GM18505 (cell line): ENCODE data around the gene NUP188.
"Not testable (repeated sequence)": the region's sequence is repeated elsewhere in the genome, so short reads cannot be mapped to it uniquely, and the experiment has no call there.

Source experiments
- ATAC-seq: cut with Tn5 transposase; IDR thresholded peaks from one replicate; pipeline ENCODE4 v1.9.1; 2021; ENCODE audit not compliant: unreplicated experiment
- POLR2A ChIP-seq: IDR thresholded peaks from 4 replicates; pipeline ENCODE4 v1.6.1; 2011; ENCODE audit warnings: borderline replicate concordance; ENCODE audit not compliant: insufficient read depth, insufficient read length; ENCODE audit errors: extremely low read depth

NUP188 gene

GRCh38 chr9:129030191-129030590, 82.7 kb downstream of the NUP188 start:
- TF ChIP-seq POLR2A, result no peak
- no peak for ATAC-seq

DNA sequence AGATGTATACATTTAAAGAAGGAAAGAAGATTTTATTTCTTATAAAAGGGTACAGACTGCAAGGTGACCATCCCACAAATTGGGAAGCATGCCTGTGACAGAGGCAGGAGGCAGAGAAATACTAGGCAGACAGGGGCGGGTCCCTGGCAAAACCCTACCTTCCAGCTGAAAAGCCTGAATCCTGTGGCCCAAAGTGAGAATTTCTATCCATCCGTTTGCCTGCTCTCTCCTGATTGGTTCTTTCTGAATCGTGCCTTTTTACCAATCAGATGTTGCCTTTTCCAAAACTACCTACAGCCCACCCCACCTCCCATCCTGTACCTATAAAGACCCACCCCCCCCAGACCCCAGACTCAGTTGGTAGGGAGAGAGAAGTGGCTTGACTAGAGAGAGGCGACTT, 84.0 kb downstream of the NUP188 start:
- no peak for TF ChIP-seq POLR2A
- ATAC-seq, result no peak

DNA sequence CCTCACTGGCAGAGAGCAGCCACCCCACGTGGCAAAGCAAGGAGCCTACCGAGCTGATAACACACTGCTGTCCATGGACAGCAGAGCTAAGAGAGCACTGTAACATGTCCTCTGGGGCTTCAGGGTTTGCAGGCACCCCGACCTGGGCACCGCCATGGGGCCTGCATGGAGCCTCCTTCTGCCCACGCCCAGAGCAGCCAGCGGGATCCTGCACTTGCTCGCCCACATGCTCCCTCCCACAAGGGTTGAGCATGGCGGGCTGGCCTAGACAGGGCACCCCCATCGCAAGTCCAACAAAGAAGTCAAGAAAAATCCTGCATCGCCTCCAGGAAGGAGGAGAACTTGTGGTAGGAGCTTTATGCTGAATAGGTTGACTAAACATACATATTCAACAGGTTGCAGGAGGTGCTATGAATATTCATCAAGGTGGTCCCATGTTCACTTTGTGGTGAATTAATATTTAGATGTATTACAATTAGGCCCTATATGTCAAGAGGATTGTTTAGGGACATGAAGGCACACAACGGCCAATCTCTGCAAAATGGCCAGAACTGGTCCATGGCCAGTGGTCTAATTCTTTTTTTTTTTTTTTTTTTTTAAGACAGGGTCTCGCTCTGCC, 85.2 kb downstream of the NUP188 start:
- no peak for TF ChIP-seq POLR2A
- no peak for ATAC-seq

- ATAC-seq, result no peak
- no peak for TF ChIP-seq POLR2A
These were observed 85.7 kb downstream of the NUP188 start for GRCh38 chr9:129033216-129033615.

- ATAC-seq, result not testable (repeated sequence)
These were observed 88.3 kb downstream of the NUP188 start for GRCh38 chr9:129035838-129036237.

- ATAC-seq, result peak; percentile 93
- peak; percentile 87 for TF ChIP-seq POLR2A
These were observed 88.9 kb downstream of the NUP188 start, which contains the start of gene MIGA2 for GRCh38 chr9:129036241-129036922. Gene MIGA2 (plus strand): TSS chr9:129036626. CDS start chr9:129040595, 3,969 bp downstream.

- ATAC-seq, result no peak
- no peak for TF ChIP-seq POLR2A
These were observed 89.6 kb downstream of the NUP188 start for GRCh38 chr9:129036923-129037766.

DNA sequence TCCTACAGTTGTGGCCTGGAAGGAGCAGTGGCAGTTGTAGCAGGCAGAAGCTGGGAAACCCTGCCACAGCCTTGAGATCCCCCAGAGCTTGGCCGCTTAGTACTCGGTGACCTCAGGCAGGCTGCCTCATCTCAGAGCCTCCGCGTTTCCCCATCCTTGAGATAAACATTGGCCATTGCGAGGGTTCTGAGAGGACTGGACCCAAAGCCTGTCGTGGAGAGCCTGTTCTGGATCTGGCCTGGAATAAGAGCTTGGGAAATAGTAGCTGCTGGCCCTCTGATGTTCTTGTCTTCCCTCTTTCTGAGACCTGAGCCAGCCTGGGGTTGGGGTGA, 90.2 kb downstream of the NUP188 start:
- ATAC-seq, result no peak
- no peak for TF ChIP-seq POLR2A

GRCh38 chr9:129038109-129038852, 90.8 kb downstream of the NUP188 start:
- TF ChIP-seq POLR2A, result no peak
- no peak for ATAC-seq

GRCh38 chr9:129040113-129040643, 92.7 kb downstream of the NUP188 start:
- ATAC-seq, result no peak
- no peak for TF ChIP-seq POLR2A

DNA sequence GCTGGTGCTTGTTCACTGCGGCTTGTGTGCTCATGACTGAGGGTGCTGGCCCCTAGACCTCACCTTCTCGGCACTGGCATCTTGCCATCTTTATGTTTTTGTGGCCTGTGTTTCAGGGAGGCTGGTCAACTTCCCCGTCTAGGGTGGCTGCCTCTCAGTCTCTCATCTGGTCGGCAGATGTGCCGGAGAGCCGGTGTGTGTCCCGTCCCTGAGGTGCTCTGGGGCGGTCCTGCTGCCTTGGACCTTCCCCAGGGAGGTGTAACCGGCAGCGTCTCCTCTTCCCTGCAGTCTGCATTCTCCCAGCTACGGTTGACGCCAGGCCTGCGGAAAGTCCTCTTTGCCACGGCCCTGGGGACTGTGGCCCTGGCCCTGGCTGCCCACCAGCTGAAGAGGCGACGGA, 94.5 kb downstream of the NUP188 start:
- no peak for TF ChIP-seq POLR2A
- ATAC-seq, result no peak

- ATAC-seq, result no peak
- TF ChIP-seq POLR2A, result no peak
These were observed 105.1 kb downstream of the NUP188 start for GRCh38 chr9:129052592-129052991.

DNA sequence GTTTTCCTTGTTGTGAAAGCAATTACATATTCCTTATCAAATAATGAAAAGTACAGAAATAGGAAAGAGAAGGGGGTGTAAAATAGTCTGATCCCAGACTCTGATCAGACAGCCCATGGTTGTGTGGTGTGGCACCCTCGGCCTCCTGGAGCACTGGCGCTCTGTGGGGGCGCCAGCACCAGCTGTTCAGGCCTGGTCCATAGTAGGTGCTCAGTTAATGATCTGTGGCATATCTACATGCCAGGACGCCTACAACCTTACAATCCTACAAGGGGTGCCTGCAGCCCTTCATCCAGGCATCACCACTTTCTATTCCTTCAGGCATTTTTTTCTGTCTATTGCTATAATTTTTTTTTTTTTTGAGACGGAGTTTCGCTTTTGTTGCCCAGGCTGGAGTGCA, 105.5 kb downstream of the NUP188 start:
- ATAC-seq, result no peak
- no peak for TF ChIP-seq POLR2A

- TF ChIP-seq POLR2A, result no peak
- no peak for ATAC-seq
These were observed 106.8 kb downstream of the NUP188 start for GRCh38 chr9:129054163-129054851.
